Measurements from ENCODE around the gene ASIC2. TPM values are rescaled to one million over a fixed set of nuclear protein-coding genes. Genes with fewer than 3 reads are reported as not detected.

Gene ASIC2
- total RNA-seq, 1 donor, result 0.18 TPM

DNA sequence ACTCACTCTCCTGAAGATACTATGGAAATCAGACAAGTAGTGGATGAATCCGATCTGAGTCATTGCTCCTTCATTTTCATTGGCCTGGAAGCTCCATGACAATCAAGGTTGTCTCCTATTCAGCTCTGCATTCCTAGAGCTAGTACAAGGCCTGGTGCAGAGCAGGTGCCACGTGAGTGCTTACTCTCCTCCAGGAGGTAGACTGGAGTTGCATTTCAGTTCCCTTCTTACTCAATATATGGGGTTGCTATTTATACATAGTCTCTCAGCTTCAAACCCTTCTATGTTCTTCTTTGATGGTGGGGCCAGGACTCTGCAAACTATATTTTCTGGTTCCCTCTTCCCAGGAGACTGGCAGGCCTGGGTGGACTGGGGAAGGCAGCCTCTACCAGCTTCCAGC lies 148.3 kb downstream of the ASIC2 start:
- no peak overlapping the region for H3K4me3 ChIP-seq (ENCODE audit: low read depth, low read length)
- no peak for DNase-seq (ENCODE audit: low read depth)
- no peak for TF ChIP-seq CTCF (IDR thresholded peaks at IDR 0.05; ENCODE audit: insufficient read depth, low read length)

DNA sequence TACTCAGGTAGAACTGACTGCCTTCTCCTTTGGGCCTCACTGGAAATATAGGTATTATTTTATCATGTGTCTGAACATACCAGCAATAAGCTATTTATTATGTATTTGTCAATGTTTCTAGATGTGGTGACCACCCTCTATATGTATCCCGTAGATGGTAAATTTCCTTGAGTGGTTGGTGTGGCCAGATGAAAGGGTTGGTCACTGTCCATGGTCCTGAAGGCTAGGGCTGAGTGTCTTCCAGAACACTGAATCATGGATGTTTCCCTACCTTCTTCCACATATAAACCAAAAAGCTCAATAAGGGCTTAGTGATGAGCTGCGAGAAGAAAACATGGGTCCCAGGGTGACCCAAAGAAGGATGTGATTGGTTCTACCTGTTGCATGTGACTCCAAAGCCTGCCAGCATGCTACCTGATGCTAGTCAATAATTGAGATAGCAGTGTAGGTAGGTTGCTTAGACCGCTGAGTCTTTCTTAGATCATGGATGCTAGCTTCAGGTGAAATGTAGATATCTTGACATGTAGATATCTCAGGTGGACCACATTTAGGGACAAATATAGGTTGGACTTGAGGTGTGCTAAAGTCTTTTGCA lies 150.3 kb downstream of the ASIC2 start:
- peak; percentile 18 for DNase-seq (ENCODE audit: low read depth)
- no peak for TF ChIP-seq CTCF (IDR thresholded peaks at IDR 0.05; ENCODE audit: insufficient read depth, low read length)
- H3K4me3 ChIP-seq (ENCODE audit: low read depth, low read length), result no peak overlapping the region

- no peak for DNase-seq (ENCODE audit: low read depth)
- no peak for TF ChIP-seq CTCF (IDR thresholded peaks at IDR 0.05; ENCODE audit: insufficient read depth, low read length)
- H3K4me3 ChIP-seq (ENCODE audit: low read depth, low read length), result no peak overlapping the region
Measured at GRCh38 chr17:33140413-33141099, 152.5 kb downstream of the ASIC2 start.

DNA sequence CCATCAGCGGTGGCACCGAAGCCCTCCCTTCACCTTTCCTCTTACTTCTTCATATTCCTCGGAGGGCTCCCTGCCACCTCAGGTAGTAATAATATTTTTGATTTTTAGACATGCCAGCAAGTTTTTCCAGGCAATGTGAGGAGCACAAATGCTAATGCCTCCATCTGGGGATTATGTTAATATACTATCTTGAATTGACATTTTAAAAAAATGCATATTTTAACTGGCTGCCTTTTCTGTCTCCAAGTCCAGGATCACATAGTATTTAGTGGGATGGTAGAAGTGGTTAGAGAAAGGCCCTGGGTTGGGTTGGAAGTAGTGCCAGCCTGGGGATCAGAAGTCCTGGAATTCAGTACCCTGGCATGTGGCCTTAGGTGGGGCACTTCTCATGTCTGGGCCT lies 154.5 kb downstream of the ASIC2 start:
- TF ChIP-seq CTCF (IDR thresholded peaks at IDR 0.05; ENCODE audit: insufficient read depth, low read length), result no peak
- no peak overlapping the region for H3K4me3 ChIP-seq (ENCODE audit: low read depth, low read length)
- DNase-seq (ENCODE audit: low read depth), result no peak

- H3K4me3 ChIP-seq (ENCODE audit: low read depth, low read length), result no peak overlapping the region
- TF ChIP-seq CTCF (IDR thresholded peaks at IDR 0.05; ENCODE audit: insufficient read depth, low read length), result no peak
- DNase-seq (ENCODE audit: low read depth), result no peak
Measured at GRCh38 chr17:33137426-33137825, 155.7 kb downstream of the ASIC2 start.

DNA sequence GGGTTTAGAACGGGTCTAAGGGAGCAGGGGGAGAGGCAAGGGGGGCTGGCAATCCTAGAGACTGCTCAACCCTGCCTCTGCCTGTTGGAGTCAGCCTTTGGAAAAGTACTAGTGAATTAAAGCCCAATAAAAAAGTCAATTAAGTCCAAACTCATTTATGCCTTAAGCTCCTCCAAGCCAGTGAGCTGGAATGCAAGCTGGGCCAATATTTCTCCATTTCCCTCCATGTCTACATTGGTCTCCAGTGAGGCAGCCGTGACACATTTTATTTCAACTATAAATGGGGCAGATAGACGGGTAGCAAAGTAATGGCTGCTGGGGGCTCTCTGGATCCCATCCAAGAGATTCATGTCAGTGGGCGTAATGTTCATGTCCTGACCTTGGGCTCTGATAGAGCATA lies 157.4 kb downstream of the ASIC2 start:
- DNase-seq (ENCODE audit: low read depth), result no peak
- no peak overlapping the region for H3K4me3 ChIP-seq (ENCODE audit: low read depth, low read length)

More for the DNA sequence above, 157.4 kb downstream of the ASIC2 start:
- no peak for TF ChIP-seq CTCF (IDR thresholded peaks at IDR 0.05; ENCODE audit: insufficient read depth, low read length)

All from fibroblast of the aortic adventitia (primary cell).